ENCODE data around the gene XRN1. TPM values are rescaled to one million over a fixed set of nuclear protein-coding genes. Genes with fewer than 3 reads are reported as not detected.

XRN1 gene
- total RNA-seq, 1 donor from 2014 or later, result 50.1 TPM

GRCh38 chr3:142273501-142273900 is 174.3 kb downstream of the XRN1 start:
- no peak for DNase-seq (ENCODE audit: low spot score)
- H3K27ac Mint-ChIP-seq (ENCODE audit: unreplicated experiment), result no peak overlapping the region
- no peak for TF ChIP-seq CTCF (IDR thresholded peaks at IDR 0.05; ENCODE audit: unreplicated experiment)
- H3K9me3 Mint-ChIP-seq (ENCODE audit: unreplicated experiment), result no peaks in the 10 kb centered on the region
- H3K36me3 Mint-ChIP-seq (ENCODE audit: low read depth, unreplicated experiment), result peaks cover 3% of the 10 kb centered on the region
- no peaks in the 10 kb centered on the region for H3K4me1 Mint-ChIP-seq (ENCODE audit: unreplicated experiment)
- H3K4me3 Mint-ChIP-seq (ENCODE audit: unreplicated experiment), result no peak overlapping the region
- H3K27me3 Mint-ChIP-seq (ENCODE audit: unreplicated experiment), result peaks cover 3% of the 10 kb centered on the region

GRCh38 chr3:142272200-142272891 is 175.5 kb downstream of the XRN1 start:
- Mint-ChIP-seq H3K4me3 (ENCODE audit: unreplicated experiment) (no peak overlapping the region), H3K9me3 (ENCODE audit: unreplicated experiment) (no peaks in the 10 kb centered on the region), H3K36me3 (ENCODE audit: low read depth, unreplicated experiment) (peaks cover 3% of the 10 kb centered on the region), H3K27me3 (ENCODE audit: unreplicated experiment) (peaks cover 3% of the 10 kb centered on the region), H3K4me1 (ENCODE audit: unreplicated experiment) (no peaks in the 10 kb centered on the region), H3K27ac (ENCODE audit: unreplicated experiment) (no peak overlapping the region)
- no peak for TF ChIP-seq CTCF (IDR thresholded peaks at IDR 0.05; ENCODE audit: unreplicated experiment)
- DNase-seq (ENCODE audit: low spot score), result no peak

- Mint-ChIP-seq H3K4me3 (ENCODE audit: unreplicated experiment) (no peak overlapping the region), H3K4me1 (ENCODE audit: unreplicated experiment) (no peaks in the 10 kb centered on the region), H3K9me3 (ENCODE audit: unreplicated experiment) (no peaks in the 10 kb centered on the region), H3K27ac (ENCODE audit: unreplicated experiment) (no peak overlapping the region), H3K36me3 (ENCODE audit: low read depth, unreplicated experiment) (peaks cover 3% of the 10 kb centered on the region), H3K27me3 (ENCODE audit: unreplicated experiment) (peaks cover 3% of the 10 kb centered on the region)
- no peak for TF ChIP-seq CTCF (IDR thresholded peaks at IDR 0.05; ENCODE audit: unreplicated experiment)
- no peak for DNase-seq (ENCODE audit: low spot score)
Measured at GRCh38 chr3:142270407-142270806, 177.4 kb downstream of the XRN1 start.

- no peak for TF ChIP-seq CTCF (IDR thresholded peaks at IDR 0.05; ENCODE audit: unreplicated experiment)
- H3K36me3 Mint-ChIP-seq (ENCODE audit: low read depth, unreplicated experiment), result peaks cover 3% of the 10 kb centered on the region
- H3K27ac Mint-ChIP-seq (ENCODE audit: unreplicated experiment), result no peak overlapping the region
- H3K4me1 Mint-ChIP-seq (ENCODE audit: unreplicated experiment), result no peaks in the 10 kb centered on the region
- no peak overlapping the region for H3K4me3 Mint-ChIP-seq (ENCODE audit: unreplicated experiment)
- H3K9me3 Mint-ChIP-seq (ENCODE audit: unreplicated experiment), result no peaks in the 10 kb centered on the region
- DNase-seq (ENCODE audit: low spot score), result no peak
- peaks cover 3% of the 10 kb centered on the region for H3K27me3 Mint-ChIP-seq (ENCODE audit: unreplicated experiment)
Measured at GRCh38 chr3:142269767-142270166, 178.1 kb downstream of the XRN1 start.

GRCh38 chr3:142268426-142268825 is 179.4 kb downstream of the XRN1 start:
- H3K27ac Mint-ChIP-seq (ENCODE audit: unreplicated experiment), result no peak overlapping the region
- no peak for TF ChIP-seq CTCF (IDR thresholded peaks at IDR 0.05; ENCODE audit: unreplicated experiment)
- no peaks in the 10 kb centered on the region for H3K9me3 Mint-ChIP-seq (ENCODE audit: unreplicated experiment)
- H3K27me3 Mint-ChIP-seq (ENCODE audit: unreplicated experiment), result no peaks in the 10 kb centered on the region
- no peaks in the 10 kb centered on the region for H3K4me1 Mint-ChIP-seq (ENCODE audit: unreplicated experiment)
- no peak for DNase-seq (ENCODE audit: low spot score)
- no peaks in the 10 kb centered on the region for H3K36me3 Mint-ChIP-seq (ENCODE audit: low read depth, unreplicated experiment)
- H3K4me3 Mint-ChIP-seq (ENCODE audit: unreplicated experiment), result no peak overlapping the region

Data from endothelial cell (in vitro differentiated cells).